ENCODE data around the gene TRPM5.

The TRPM5 gene

GRCh38 chr11:2468363-2469235, 24.3 kb upstream of the TRPM5 start:
- DNase-seq (ENCODE audit: low read depth), result no peak

- no peak for DNase-seq (ENCODE audit: low read depth)
These were observed 23.4 kb upstream of the TRPM5 start for GRCh38 chr11:2467695-2468055.

GRCh38 chr11:2466869-2467694, 22.8 kb upstream of the TRPM5 start:
- no peak for DNase-seq (ENCODE audit: low read depth)

GRCh38 chr11:2466069-2466801, 21.9 kb upstream of the TRPM5 start:
- no peak for DNase-seq (ENCODE audit: low read depth)

- no peak for DNase-seq (ENCODE audit: low read depth)
These were observed 21.1 kb upstream of the TRPM5 start for GRCh38 chr11:2465202-2466068.

GRCh38 chr11:2464451-2465165, 20.3 kb upstream of the TRPM5 start:
- no peak for DNase-seq (ENCODE audit: low read depth)

GRCh38 chr11:2463766-2464277, 19.5 kb upstream of the TRPM5 start:
- no peak for DNase-seq (ENCODE audit: low read depth)

GRCh38 chr11:2462986-2463765, 18.9 kb upstream of the TRPM5 start:
- DNase-seq (ENCODE audit: low read depth), result no peak

- DNase-seq (ENCODE audit: low read depth), result no peak
These were observed 18.2 kb upstream of the TRPM5 start for GRCh38 chr11:2462543-2462985.

- no peak for DNase-seq (ENCODE audit: low read depth)
These were observed 17.7 kb upstream of the TRPM5 start for GRCh38 chr11:2461956-2462542.

- DNase-seq (ENCODE audit: low read depth), result no peak
These were observed 17.1 kb upstream of the TRPM5 start for GRCh38 chr11:2461253-2461955.

- DNase-seq (ENCODE audit: low read depth), result no peak
These were observed 16.4 kb upstream of the TRPM5 start for GRCh38 chr11:2460540-2461252.

GRCh38 chr11:2459796-2460531, 15.7 kb upstream of the TRPM5 start:
- DNase-seq (ENCODE audit: low read depth), result no peak

- no peak for DNase-seq (ENCODE audit: low read depth)
These were observed 14.9 kb upstream of the TRPM5 start for GRCh38 chr11:2459016-2459725.

GRCh38 chr11:2458321-2458720, 14.0 kb upstream of the TRPM5 start:
- no peak for DNase-seq (ENCODE audit: low read depth)

GRCh38 chr11:2453436-2453835, 9.1 kb upstream of the TRPM5 start:
- no peak for DNase-seq (ENCODE audit: low read depth)
